Peyer's patch (tissue), 4 donors: ENCODE data around the gene HRH2.

Source experiments
- CTCF ChIP-seq, 6 experiments: fragments of 450-650 bp in 4 of 6; fragments of 200-600 bp in 2 of 6; sonication (generic) in 1 of 6; IDR thresholded peaks; one replicate each; pipeline ENCODE4 v1.5.1; 2017 to 2019; ENCODE audit warnings: antibody characterized with exemption in 6 of 6, mild to moderate bottlenecking in 3 of 6, moderate library complexity in 1 of 6
- POLR2A ChIP-seq, 2 donors: fragments of 450-650 bp; IDR thresholded peaks; one replicate each; pipeline ENCODE4 v1.5.1; 2017; ENCODE audit warnings: antibody characterized with exemption in 2 of 2, mild to moderate bottlenecking in 2 of 2, moderate library complexity in 2 of 2

GRCh38 chr5:175738602-175739133, 80.8 kb downstream of the HRH2 start:
- TF ChIP-seq CTCF (IDR thresholded peaks at IDR 0.05) (no peak), POLR2A (IDR thresholded peaks at IDR 0.05) (no peak)
